GM18505 (cell line): ENCODE measurements around the gene CDC34.
"Not testable (repeated sequence)": the region's sequence is repeated elsewhere in the genome, so short reads cannot be mapped to it uniquely, and the experiment has no call there.

ENCODE experiments used
- ATAC-seq: cut with Tn5 transposase; IDR thresholded peaks from one replicate; pipeline ENCODE4 v1.9.1; 2021; ENCODE audit not compliant: unreplicated experiment
- POLR2A ChIP-seq: IDR thresholded peaks from 4 replicates; pipeline ENCODE4 v1.6.1; 2011; ENCODE audit warnings: borderline replicate concordance; ENCODE audit not compliant: insufficient read depth, insufficient read length; ENCODE audit errors: extremely low read depth

Gene CDC34

DNA sequence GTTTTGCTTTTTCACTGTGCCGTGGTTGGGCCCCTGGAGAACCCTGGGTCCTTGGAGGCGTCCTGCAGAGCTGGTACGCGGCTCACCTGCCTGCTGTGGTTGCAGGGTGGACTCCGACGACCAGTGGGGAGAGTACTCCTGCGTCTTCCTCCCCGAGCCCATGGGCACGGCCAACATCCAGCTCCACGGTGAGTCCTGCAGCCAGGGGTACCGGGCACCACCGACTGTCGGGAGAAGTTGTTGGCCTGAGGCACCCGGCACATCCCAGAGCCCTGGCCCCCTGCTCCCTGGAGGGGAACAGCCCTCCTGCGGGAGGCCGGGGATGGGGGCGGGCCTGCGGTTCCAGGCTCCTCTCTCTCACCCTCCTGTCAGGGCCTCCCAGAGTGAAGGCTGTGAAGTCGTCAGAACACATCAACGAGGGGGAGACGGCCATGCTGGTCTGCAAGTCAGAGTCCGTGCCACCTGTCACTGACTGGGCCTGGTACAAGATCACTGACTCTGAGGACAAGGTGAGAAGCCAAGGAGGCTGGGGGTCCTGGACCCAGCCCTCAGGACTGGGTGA is 48.8 kb downstream of the CDC34 start:
- no peak for TF ChIP-seq POLR2A
- no peak for ATAC-seq

- no peak for ATAC-seq
- TF ChIP-seq POLR2A: no peak
Observed at GRCh38 chr19:581399-582111, 50.0 kb downstream of the CDC34 start.

- no peak for TF ChIP-seq POLR2A
- ATAC-seq: no peak
Observed at GRCh38 chr19:582497-583197, 51.1 kb downstream of the CDC34 start.

DNA sequence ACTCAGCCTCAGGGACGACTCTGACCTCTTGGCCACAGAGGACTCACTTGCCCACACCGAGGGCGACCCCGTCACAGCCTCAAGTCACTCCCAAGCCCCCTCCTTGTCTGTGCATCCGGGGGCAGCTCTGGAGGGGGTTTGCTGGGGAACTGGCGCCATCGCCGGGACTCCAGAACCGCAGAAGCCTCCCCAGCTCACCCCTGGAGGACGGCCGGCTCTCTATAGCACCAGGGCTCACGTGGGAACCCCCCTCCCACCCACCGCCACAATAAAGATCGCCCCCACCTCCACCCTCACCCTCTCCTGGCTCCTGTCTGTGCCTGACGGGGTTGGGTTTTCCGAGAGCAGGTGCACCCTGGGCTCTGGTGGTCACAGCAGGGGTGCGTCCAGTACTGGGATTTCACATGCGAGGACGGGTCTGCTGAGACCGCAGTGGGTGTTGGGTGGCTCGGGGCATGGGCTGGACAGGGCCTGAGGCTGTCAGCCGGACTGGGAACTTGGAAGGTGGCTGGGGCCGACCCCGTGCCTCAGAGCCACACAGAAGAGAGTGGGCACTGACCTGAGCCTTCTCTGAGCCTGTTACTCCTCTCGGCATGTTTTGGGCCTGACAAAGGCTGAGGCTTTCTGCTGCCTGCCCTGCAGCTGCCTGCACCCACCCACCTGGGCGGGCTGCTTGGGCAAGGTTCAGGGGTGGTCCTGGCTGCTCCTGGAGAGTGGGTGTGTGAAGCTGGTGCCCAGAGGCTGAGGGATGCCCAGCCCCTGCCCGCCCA is 51.8 kb downstream of the CDC34 start:
- no peak for ATAC-seq
- no peak for TF ChIP-seq POLR2A

GRCh38 chr19:583968-584239 is 52.3 kb downstream of the CDC34 start:
- ATAC-seq: no peak
- TF ChIP-seq POLR2A: no peak

DNA sequence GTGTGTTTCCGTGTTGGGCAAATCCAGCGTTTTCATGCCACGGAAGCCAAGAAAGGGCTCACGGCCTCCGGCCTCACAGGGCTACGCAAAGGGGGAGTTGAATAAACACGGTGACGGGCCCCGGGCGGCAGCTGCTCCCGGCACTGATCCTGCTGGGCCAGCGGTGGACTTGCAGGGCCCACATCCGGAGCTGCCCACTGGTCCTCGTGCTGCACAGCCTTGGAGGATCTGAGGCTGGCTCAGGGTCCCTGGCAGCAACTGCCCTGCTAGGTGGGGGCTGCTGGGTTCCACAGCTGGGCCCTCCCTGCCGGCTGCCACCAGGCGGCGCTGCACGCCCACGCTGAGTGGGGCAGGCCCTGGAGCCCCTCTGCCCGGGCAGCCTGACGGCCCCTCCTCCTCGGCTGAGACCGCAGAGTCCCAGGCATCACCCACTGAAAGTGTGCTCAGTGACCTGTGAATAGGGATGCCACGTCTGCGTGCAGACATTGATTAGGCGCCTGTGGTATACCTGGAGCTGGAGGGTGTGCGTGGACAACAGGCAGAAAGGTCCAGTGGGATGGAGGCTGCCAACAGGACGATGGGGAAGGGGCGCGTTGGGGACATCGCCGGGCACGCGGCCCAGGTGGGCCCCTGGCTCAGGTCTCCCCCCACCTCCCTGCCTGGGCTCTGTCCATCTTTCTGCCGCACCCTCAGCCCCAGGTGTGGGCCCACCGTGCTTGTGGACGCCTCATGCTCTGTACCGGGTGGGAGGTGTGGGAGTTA is 52.9 kb downstream of the CDC34 start:
- TF ChIP-seq POLR2A: peak; percentile 50
- no peak for ATAC-seq

GRCh38 chr19:585146-585545 is 53.6 kb downstream of the CDC34 start:
- not testable (repeated sequence) for ATAC-seq

GRCh38 chr19:585551-586110 is 54.1 kb downstream of the CDC34 start:
- no peak for TF ChIP-seq POLR2A
- no peak for ATAC-seq

DNA sequence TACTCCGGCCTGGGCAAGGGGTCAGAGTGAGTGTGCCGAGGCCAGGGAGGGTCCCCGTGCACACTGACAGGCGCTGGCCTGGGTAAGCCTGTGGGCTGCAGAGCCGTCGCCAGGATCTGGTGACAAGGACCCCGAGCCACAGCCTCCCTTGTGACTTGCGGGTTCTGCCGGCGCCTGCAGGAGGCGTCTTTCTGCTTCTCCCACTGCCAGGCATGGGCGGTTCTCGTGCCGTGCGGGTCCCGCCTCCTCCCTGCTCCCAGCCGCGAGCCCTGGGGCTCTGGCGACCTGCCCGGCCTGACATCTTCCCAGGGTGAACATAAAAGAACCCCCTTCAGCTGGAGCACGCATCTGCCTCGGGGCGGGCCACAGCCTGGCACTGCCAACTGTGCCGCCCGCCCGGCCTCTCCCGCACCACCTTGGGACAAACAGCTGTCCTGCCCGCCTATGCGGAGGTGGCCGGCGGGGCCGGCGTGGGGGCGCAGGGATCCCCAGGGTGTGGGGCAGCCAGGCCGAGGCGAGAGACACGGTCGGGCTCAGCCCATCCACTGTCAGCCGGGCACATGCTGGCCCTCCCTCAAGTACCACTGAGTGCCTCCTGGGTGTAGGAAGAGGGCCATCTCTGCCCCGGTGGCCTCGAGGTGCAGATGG is 56.7 kb downstream of the CDC34 start:
- TF ChIP-seq POLR2A: no peak
- no peak for ATAC-seq

- TF ChIP-seq POLR2A: no peak
- no peak for ATAC-seq
Observed at GRCh38 chr19:588741-589692, 57.5 kb downstream of the CDC34 start.

DNA sequence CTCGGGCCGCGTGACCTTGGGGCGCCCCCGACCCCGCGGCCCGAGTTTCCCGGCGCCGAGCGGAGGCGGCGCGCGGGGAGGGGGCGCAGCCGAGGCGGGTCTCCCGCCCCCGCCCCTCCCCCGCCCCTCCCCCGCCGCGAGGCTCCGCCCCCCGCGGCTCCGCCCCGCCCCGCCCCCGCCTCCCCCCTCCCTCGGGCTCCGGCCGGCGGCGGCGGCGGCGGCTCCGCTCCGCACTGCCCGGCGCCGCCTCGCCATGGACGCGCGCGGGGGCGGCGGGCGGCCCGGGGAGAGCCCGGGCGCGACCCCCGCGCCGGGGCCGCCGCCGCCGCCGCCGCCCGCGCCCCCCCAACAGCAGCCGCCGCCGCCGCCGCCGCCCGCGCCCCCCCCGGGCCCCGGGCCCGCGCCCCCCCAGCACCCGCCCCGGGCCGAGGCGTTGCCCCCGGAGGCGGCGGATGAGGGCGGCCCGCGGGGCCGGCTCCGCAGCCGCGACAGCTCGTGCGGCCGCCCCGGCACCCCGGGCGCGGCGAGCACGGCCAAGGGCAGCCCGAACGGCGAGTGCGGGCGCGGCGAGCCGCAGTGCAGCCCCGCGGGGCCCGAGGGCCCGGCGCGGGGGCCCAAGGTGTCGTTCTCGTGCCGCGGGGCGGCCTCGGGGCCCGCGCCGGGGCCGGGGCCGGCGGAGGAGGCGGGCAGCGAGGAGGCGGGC is 58.3 kb downstream of the CDC34 start, which contains the start of gene HCN2:
Gene HCN2, plus strand, starts transcription at position 189 of the 703 bp plus-strand sequence. Its CDS starts 65 bp downstream, at position 254.
- ATAC-seq: no peak
- no peak for TF ChIP-seq POLR2A
